Measurements from ENCODE around the gene KL.

The KL gene

DNA sequence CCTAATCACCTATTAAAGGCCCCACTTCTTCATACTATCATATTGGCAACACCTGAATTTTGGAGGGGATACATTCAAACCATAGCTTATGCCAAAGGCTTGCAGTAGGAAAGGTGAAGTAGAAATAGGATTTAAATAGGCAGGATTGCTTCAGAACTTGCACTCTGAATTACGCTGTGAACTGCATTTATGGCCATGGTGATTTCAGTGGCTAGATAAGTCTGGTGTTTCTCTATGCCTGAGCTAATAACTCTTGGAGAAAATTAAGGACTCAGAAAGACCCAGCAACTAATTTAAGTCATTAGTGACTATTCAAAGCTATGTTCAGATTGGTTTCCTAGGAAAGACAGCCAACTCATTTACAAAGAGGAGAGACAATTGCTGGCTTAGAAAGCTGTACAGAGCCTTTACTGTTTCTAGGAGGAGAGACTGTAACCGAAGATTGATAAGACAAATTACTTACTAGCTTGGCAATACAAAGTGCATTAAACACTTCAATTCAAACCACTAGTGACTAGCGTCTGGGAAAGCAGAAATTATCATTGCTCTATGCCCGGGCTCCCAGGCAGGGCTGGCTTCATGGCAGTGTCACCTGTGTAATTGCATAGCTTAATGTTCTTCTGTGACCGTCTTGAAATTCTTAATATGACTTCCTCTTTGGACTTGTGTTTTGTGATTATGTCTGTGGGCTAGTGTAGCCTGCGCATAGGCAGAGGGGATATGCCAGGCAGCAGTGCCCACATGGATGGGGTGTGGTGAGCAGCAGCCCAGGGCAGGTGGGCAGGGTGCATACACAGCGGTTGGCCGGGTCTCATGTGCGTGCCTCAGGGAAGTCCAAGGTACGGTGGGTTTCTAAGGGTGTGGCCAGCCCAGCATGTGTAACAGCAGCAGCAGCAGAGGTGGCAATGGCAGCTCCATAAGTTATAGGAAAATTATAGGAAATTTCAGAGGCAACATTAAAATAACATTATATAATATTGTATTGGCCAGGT is 60.1 kb downstream of the KL start:
- Histone ChIP-seq H3K27ac (ENCODE audit: extremely low read depth, low read depth, low read length) (no peak overlapping the region), H3K9me3 (ENCODE audit: control insufficient read depth, insufficient read depth, low read depth, low read length) (no peaks in the 10 kb centered on the region), H3K4me1 (ENCODE audit: control insufficient read depth, insufficient read depth, low read length) (peaks cover under 1% of the 10 kb centered on the region), H3K36me3 (ENCODE audit: control insufficient read depth in 2 of 2, insufficient read depth in 1 of 2, low read length in 2 of 2) (no peaks in the 10 kb centered on the region), H3K4me3 (ENCODE audit: low read depth, low read length) (no peak overlapping the region)
- ChIA-PET CTCF (no interaction called here), POLR2A (no interaction called here)
- TF ChIP-seq, protein P1, sequence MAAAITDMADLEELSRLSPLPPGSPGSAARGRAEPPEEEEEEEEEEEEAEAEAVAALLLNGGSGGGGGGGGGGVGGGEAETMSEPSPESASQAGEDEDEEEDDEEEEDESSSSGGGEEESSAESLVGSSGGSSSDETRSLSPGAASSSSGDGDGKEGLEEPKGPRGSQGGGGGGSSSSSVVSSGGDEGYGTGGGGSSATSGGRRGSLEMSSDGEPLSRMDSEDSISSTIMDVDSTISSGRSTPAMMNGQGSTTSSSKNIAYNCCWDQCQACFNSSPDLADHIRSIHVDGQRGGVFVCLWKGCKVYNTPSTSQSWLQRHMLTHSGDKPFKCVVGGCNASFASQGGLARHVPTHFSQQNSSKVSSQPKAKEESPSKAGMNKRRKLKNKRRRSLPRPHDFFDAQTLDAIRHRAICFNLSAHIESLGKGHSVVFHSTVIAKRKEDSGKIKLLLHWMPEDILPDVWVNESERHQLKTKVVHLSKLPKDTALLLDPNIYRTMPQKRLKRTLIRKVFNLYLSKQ (tag by site-specific recombination; IDR thresholded peaks at IDR 0.05; ENCODE audit: borderline replicate concordance), result no peak
- TF ChIP-seq, protein P2, sequence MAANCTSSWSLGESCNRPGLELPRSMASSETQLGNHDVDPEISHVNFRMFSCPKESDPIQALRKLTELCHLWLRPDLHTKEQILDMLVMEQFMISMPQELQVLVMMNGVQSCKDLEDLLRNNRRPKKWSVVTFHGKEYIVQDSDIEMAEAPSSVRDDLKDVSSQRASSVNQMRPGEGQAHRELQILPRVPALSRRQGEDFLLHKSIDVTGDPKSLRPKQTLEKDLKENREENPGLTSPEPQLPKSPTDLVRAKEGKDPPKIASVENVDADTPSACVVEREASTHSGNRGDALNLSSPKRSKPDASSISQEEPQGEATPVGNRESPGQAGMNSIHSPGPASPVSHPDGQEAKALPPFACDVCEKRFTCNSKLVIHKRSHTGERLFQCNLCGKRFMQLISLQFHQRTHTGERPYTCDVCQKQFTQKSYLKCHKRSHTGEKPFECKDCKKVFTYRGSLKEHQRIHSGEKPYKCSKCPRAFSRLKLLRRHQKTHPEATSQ (tag by site-specific recombination; IDR thresholded peaks at IDR 0.05), result no peak
- TF ChIP-seq ZNF341 (tag by site-specific recombination; IDR thresholded peaks at IDR 0.05; ENCODE audit: low read depth) (no peak), ZNF837 (tag by site-specific recombination; IDR thresholded peaks at IDR 0.05) (no peak), ZNF132 (tag by site-specific recombination; IDR thresholded peaks at IDR 0.05; ENCODE audit: borderline replicate concordance) (no peak), IKZF3 (tag by site-specific recombination; IDR thresholded peaks at IDR 0.05) (no peak)

DNA sequence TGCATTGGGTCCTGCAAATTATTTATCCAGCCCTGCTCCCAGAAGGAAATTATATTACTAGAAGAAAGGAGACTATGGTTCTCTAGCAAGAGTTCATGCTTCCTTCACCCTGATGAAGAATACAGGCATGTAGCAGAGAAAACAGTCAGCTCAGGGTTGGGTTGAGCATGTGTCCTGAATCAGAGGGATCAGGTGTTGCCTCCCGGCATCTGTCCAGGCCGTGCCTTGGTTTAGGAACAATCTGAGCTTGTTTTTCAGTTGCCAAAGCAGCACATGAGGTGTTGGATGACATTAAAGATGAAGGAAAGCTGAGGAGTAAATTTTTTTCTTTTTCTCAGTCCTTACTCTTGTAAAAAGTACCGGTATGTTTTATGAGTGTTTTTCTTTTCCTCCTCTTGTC is 62.0 kb downstream of the KL start:
- Histone ChIP-seq H3K4me1 (ENCODE audit: control insufficient read depth, insufficient read depth, low read length) (peaks cover 5% of the 10 kb centered on the region), H3K9me3 (ENCODE audit: control insufficient read depth, insufficient read depth, low read depth, low read length) (no peaks in the 10 kb centered on the region), H3K36me3 (ENCODE audit: control insufficient read depth in 2 of 2, insufficient read depth in 1 of 2, low read length in 2 of 2) (no peaks in the 10 kb centered on the region), H3K4me3 (ENCODE audit: low read depth, low read length) (no peak overlapping the region), H3K27ac (ENCODE audit: extremely low read depth, low read depth, low read length) (no peak overlapping the region)
- ChIA-PET POLR2A (no interaction called here), CTCF (interaction anchor here (0.6 kb wide), 1 partner anchor 409 kb away, joined by 3 read pairs; no protein-coding TSS in a partner anchor)
- no peak for TF ChIP-seq ZXDB (tag by site-specific recombination; IDR thresholded peaks at IDR 0.05)
- no peak for TF ChIP-seq KLF1 (tag by site-specific recombination; IDR thresholded peaks at IDR 0.05)
- TF ChIP-seq ZNF571 (tag by site-specific recombination; IDR thresholded peaks at IDR 0.05), result no peak
- no peak for TF ChIP-seq SP2 (tag by site-specific recombination; IDR thresholded peaks at IDR 0.05)
- no peak for TF ChIP-seq ZFP3 (tag by site-specific recombination; IDR thresholded peaks at IDR 0.05; ENCODE audit: low read depth)
- TF ChIP-seq ZNF174 (tag by site-specific recombination; IDR thresholded peaks at IDR 0.05), result no peak
- no peak for TF ChIP-seq GLIS2 (tag by site-specific recombination; IDR thresholded peaks at IDR 0.05)
- TF ChIP-seq EGR2 (tag by site-specific recombination; IDR thresholded peaks at IDR 0.05; ENCODE audit: low read depth), result no peak
- no peak for TF ChIP-seq ZNF10 (tag by site-specific recombination; IDR thresholded peaks at IDR 0.05)
- TF ChIP-seq GLI4 (tag by site-specific recombination; IDR thresholded peaks at IDR 0.05), result no peak

DNA sequence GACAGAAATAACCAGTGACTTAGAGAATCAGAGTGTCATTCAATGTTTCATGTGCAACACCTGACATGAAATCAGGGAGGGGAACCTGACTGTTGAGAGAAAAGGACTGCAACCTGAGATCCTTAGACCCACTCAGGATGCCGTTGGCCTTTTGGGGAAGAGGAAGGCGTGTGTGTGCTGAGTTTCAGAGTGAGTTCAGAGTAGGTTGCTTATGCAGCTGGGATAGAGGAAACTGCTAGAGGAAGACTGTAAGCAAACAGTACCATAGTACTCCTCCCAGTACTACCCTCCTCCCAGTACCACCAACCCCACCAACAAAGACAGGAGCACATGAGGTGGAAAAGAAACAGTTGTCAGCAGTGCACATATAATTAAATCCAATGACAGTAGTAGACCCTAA is 63.7 kb downstream of the KL start:
- Histone ChIP-seq H3K4me3 (ENCODE audit: low read depth, low read length) (no peak overlapping the region), H3K36me3 (ENCODE audit: control insufficient read depth in 2 of 2, insufficient read depth in 1 of 2, low read length in 2 of 2) (no peaks in the 10 kb centered on the region), H3K9me3 (ENCODE audit: control insufficient read depth, insufficient read depth, low read depth, low read length) (no peaks in the 10 kb centered on the region), H3K27ac (ENCODE audit: extremely low read depth, low read depth, low read length) (no peak overlapping the region), H3K4me1 (ENCODE audit: control insufficient read depth, insufficient read depth, low read length) (peaks cover 5% of the 10 kb centered on the region)
- TF ChIP-seq IKZF3 (tag by site-specific recombination; IDR thresholded peaks at IDR 0.05) (no peak), ZNF747 (tag by site-specific recombination; IDR thresholded peaks at IDR 0.05) (no peak), GFI1B (tag by site-specific recombination; IDR thresholded peaks at IDR 0.05) (no peak), KLF10 (tag by site-specific recombination; IDR thresholded peaks at IDR 0.05) (no peak), SETDB1 (IDR thresholded peaks at IDR 0.05; ENCODE audit: insufficient read length, low read length) (no peak), ZNF394 (tag by site-specific recombination; IDR thresholded peaks at IDR 0.05; ENCODE audit: borderline replicate concordance) (no peak)
- TF ChIP-seq, protein P3, sequence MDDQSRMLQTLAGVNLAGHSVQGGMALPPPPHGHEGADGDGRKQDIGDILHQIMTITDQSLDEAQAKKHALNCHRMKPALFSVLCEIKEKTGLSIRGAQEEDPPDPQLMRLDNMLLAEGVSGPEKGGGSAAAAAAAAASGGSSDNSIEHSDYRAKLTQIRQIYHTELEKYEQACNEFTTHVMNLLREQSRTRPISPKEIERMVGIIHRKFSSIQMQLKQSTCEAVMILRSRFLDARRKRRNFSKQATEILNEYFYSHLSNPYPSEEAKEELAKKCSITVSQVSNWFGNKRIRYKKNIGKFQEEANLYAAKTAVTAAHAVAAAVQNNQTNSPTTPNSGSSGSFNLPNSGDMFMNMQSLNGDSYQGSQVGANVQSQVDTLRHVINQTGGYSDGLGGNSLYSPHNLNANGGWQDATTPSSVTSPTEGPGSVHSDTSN (CRISPR knock-in tag; IDR thresholded peaks at IDR 0.05), result no peak
- ChIA-PET POLR2A (no interaction called here), CTCF (no interaction called here)

Measured in HEK293 (cell line).